HK-2 (cell line): ENCODE measurements around the gene MGST2.
"Not testable (repeated sequence)": the region's sequence is repeated elsewhere in the genome, so short reads cannot be mapped to it uniquely, and the experiment has no call there.

ENCODE experiments used
- DNase-seq: peaks from one replicate; pipeline ENCODE4 v3.0.0-alpha.2; 2018; ENCODE audit not compliant: unreplicated experiment

MGST2 gene

GRCh38 chr4:139669890-139670289 lies 4.3 kb downstream of the MGST2 start:
- DNase-seq: no peak

DNA sequence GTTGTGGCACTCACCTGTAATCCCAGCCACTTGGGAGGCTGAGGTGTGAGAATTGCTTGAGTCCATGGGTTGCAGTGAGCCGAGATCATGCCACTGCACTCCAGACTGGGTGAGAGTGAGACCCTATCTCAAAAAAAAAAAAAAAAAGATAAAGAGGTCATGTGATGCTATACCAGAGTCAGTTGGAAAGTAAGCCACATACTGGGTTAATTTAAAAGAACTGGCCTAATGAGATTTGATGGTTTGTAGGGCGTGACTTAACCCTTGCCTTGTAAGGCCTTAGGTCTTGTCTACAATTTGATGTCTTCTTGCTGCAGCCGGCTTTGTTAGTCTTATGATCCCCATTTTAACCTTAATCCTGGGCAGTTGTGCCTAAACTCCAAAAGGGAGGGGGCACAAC lies 5.2 kb downstream of the MGST2 start:
- DNase-seq: no peak

DNA sequence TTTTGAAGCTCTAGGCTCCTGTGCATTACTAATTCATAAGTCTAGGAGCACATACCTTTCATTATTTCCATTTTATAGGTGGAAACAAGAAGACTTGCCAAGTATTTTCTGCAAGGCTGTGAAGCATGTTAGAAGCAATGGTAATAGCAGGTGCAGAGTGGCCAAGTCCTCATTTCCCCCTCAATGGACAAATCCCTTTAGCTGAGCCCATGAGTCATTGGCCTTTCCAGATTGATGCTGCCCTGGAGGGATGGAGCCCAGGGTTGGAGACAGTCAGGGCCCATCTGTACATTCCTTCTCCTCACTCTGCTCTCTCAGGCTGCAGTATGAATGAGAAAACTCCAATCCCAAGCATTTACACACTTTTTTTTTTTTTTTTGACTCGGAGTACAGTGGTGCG lies 6.6 kb downstream of the MGST2 start:
- DNase-seq: no peak

GRCh38 chr4:139672732-139673131 lies 7.1 kb downstream of the MGST2 start:
- DNase-seq: no peak

DNA sequence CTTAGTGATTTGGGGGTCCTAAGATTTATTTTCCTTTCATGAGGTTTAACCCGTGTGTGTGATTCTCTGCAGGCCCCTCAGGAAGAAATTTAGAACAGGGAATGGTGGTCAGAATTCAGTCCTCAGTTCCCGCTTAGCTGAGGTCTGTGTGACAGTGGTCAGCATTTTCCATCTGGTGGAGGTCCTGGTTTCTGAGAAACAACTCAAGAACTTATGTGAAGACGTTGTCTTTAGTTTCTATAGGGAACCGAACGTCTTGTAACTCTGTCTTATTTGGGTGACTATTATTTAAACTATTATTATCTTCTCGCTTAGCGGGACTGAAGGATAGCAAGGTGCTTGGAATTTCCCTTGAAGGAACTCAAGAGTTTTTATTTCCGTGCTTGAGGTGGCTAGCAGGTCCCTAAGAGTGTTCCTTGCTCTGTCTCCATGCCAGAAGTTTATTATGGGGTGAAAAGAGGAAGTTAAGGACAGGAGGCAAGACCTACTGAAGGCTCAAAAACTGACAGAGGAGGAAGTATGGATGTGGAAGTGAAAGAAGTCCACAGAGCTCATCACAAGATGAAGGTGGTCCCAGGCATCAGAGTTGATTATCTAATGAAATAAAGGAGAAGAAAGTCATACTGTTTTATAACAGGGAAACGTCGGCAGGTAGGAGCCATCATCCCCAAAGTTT lies 9.4 kb downstream of the MGST2 start:
- DNase-seq: no peak

DNA sequence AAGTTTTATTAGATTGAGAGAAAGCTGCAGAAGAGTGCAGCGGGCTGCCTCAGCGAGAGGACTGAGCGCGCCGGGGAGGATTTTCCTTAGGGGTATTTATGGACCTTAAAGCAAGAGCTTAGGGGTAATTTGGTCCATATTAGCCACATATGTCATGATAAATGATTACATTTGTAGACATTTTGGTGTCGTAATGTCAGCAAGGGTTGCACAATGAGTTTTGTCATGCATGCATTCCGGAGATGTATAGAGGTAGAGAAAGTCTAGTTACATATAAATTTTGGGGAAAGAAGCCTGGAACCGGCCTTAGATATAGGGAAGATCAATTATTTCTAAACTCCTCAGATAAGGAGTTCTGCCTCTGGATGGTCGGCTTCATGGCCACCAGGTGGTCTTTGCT lies 10.0 kb downstream of the MGST2 start:
- DNase-seq: no peak

- DNase-seq: no peak
Measured at GRCh38 chr4:139676365-139676764, 10.7 kb downstream of the MGST2 start.

- DNase-seq: no peak
Measured at GRCh38 chr4:139676913-139677585, 11.4 kb downstream of the MGST2 start.

DNA sequence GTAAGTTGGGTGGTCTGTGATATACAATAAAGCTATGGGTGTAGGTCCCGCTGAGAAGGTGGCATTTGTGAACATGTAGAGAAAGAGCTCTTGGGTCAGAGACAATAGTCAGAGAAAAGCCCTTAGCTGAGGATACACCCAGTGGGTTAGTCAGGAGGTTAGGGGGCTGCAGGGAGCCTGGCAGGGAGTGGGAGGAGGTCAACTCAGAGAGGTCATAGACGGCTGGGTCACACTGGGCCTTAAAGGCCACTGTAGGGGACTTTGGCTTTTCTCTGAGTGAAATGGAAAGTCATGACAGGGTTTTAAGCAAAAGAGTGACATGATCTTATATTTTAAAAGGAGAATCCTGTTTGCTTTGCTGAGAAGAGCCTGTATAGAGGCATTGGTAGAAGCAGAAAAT lies 16.7 kb downstream of the MGST2 start:
- no peak for DNase-seq

GRCh38 chr4:139682741-139683151 lies 17.1 kb downstream of the MGST2 start:
- no peak for DNase-seq

DNA sequence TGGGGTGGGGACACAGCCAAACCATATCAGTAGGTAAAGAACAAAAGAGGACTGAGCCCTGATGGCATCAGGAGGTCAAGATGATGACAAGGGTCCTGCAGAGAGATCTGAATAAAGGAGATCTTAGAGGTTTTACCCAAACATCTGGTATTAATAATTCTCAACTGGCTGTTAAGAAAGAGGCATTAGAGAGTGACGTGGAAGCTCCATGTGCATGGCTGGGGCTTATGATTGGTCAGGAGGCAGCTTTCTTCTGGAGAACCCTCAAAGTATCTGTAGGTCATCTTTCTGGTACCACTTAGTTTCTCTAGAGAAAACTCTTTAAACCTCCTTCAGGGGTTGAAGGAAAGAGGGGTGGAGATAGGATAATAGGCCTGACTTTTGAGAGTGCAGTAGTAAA lies 18.7 kb downstream of the MGST2 start:
- no peak for DNase-seq

GRCh38 chr4:139685180-139685579 lies 19.6 kb downstream of the MGST2 start:
- no peak for DNase-seq

- no peak for DNase-seq
Measured at GRCh38 chr4:139686130-139686529, 20.5 kb downstream of the MGST2 start.

GRCh38 chr4:139686988-139687387 lies 21.4 kb downstream of the MGST2 start:
- DNase-seq: no peak

- no peak for DNase-seq
Measured at GRCh38 chr4:139689093-139689722, 23.6 kb downstream of the MGST2 start.

DNA sequence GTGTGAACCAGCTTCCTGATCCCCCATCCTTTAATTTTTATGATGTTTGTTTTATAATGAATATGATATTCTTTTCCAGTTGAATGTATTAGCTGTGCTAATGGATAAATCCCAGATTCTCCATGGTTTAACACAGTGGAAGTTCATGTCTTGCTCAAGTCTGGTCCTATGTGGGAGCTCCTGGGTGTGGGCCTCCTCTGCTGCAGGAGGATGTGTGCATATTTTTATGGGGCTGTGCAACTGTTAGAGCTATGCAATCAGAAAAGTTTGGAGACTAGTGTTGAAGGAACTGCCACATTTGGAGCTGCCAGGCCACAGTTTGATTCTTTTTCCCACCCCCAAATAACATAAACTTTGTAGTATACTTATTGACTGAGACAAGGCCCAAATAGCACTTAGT lies 24.8 kb downstream of the MGST2 start:
- DNase-seq: no peak

GRCh38 chr4:139692309-139693012 lies 26.8 kb downstream of the MGST2 start:
- DNase-seq: no peak

- DNase-seq: no peak
Measured at GRCh38 chr4:139694522-139695107, 29.0 kb downstream of the MGST2 start.

DNA sequence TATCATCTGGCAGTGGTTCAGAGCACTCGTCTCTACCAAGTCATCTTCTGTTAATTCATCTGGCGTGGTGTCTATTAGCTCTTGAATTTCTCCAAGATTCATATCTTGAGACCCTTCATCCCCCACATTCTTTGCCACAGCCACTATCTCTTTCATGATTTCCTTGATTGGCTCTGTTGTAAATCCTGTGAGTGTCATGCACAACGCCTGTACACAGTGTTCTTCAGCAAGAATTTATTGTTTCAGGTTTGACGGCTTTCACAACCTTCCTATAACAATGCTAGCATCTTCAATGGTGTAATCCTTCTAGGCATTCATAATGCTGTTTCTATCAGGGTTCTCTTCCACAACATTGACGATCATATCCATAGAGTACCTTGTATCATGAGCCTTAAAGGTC lies 30.9 kb downstream of the MGST2 start:
- no peak for DNase-seq

DNA sequence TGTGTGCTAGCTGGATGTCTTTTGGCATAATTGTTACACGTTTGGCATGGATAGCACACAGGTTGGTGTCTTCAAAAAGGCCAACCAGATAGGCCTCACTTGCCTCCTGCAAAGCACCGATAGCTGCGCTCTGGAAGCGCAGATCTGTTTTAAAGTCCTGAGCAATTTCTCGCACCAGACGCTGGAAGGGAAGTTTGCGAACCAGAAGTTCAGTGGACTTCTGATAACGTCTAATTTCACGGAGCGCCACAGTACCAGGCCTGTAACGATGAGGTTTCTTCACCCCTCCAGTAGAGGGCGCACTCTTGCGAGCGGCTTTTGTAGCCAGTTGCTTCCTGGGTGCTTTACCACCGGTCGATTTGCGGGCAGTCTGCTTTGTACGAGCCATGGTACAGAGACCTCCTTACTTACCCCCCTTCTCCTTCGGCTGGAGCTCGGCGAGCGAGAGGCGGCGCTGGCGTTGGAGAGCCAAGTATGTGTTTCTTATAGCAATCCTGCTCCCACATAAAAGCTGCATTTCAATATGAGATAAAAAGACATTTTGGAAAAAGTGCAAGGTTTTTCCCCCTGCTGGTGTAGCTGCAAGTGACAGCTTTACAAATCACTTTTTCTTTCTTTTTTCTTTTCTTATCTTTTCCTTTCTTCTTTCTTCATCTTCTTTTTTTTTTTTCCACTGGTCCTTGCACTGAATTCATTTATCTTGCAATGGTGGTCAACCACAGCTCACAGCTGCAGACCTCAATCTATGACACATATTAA lies 32.7 kb downstream of the MGST2 start:
- not testable (repeated sequence) for DNase-seq

DNA sequence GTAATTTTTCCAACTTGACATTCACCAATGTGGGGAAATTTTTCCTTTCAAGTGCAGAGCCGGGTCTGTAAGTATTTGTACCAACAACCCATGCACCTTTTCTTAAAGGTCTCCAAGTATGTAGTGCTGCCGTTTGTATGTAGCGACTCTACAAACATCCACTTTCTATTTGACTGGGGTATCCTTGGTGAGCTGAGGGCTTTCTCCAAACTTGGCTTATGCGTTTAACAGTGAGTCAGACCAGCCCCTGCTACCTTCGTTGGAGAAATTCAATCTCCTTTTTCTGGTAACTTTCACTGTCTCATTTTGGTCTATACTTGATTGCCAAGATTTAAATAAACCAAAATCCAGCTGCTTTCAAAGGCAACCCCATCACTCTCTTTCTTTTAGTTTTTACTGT lies 34.9 kb downstream of the MGST2 start:
- DNase-seq: no peak
